GOT3 (cell line): ENCODE results near the gene CDH4.

Experiments used
- DNase-seq: peaks from one replicate; lab custom pipeline; 2025; ENCODE audit warnings: mixed read lengths; lab: John Stamatoyannopoulos, UW

Gene CDH4

DNA sequence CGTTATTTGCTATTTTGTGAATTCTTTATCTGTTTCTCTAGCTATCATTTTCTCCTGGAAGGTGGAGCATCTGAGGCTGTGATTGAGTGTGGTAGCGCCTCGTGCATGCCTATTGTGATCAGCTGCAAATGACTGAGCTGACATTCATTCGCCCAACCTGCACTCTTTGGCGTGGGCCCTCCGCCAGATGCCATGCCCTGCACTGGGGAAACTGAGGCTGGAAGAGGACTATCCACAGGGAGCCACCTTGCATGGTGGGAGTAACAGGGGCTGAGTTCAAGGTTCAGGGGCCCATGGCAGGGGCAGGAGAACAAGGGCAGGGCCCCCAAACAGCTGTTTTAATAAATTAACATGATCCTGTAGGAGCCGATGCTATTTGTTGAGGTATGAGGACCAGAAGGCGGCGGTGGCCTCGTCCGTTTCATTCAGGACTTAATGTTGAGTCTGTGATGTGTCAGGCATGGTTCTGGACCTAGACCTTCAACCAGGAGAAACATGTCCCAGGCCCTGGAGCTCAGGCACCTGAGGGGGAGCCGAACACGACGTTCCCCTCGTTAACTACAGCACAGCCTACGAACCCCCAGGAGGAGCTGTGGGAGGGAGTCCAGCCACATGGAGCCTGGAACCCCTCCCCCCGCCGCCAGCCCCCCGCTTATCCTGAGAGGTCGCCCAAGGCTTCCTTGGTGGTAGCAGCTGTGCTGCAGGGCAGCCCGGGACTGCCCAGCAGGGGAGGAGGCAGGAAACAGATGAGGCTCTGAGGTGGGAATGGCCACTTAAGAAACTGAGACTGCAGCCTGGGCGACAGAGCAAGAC, 242.9 kb downstream of the CDH4 start:
- no peak for DNase-seq

DNA sequence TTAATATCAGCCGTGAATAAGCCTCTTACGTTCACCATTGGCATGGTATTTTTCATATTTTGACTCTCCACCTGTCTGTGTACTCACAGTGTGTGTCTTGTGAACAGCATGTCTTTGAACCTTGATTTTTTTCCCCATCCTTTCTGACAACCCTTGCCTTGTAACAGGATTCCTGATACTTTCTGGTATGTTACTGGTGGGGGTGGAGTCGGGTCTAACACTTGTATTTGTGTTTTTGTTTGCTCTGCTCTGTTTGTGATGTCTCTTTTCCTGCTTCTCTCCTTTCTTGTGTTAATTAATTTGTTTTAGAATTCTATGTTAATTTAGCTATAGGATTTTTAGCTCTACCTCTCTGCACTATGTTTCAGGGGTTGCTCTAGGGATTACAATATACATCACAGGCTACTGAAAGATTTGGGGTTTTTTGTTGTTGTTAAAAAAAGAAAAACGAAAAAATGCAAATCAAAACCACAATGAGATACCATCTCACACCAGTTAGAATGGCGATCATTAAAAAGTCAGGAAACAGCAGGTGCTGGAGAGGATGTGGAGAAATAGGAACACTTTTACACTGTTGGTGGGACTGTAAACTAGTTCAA, 245.1 kb downstream of the CDH4 start:
- no peak for DNase-seq

DNA sequence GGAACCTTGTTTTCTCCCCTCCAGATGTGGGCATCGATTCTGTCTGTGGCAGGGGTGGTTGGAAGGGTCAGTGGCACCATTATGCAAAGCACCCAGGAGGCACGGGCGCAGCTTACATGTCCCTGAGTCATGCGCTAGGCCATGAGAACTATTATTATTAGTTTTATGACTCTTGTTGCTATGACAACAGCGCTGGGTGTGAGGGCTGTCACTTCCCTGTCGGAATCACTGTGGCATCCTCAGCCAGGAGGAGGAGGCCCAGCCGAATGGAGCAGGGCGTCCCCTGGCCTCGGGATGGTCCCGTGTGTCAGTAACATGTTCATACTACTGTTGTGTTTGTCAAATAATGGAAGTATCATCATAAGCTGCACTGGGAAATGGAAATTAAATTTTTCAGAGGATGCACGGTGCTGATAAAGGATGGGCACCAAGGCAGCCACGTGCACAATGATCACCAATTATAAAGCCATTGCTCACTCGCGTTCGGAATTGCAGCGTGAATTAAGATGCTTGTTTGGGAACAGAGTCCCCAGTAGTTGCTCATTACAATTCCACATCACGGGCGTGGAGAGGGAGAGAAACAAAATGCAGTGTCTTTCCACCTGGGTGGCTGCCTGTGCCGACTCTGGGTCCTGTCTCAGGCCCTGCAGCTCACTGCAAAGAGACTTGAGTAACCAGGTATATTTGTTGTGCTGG, 247.9 kb downstream of the CDH4 start:
- no peak for DNase-seq

DNA sequence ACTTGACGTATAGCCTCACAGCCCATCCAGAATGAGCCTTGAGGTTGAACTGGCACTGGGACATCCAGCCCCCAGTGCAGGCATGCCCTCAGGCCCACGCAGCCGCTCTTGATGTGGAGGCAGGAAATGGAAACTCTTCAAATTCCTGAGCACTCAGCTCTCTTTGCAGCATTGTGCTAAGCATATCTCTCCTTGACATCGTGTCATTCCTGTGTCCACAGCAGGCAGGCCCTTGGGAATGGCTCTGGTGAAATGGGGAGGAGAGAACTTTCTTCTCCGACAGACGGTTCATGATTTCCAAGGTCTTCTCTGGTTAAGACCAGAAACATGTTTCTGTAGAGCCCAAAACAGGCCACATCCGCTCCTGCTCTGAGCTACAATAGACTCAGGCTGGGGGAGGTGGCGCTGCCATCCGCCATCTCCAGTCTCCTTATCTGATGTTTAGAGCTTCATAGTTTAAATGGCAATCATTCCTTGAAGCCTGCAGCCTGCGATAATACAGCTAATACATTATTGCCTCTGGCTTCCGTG, 248.8 kb downstream of the CDH4 start:
- no peak for DNase-seq

DNA sequence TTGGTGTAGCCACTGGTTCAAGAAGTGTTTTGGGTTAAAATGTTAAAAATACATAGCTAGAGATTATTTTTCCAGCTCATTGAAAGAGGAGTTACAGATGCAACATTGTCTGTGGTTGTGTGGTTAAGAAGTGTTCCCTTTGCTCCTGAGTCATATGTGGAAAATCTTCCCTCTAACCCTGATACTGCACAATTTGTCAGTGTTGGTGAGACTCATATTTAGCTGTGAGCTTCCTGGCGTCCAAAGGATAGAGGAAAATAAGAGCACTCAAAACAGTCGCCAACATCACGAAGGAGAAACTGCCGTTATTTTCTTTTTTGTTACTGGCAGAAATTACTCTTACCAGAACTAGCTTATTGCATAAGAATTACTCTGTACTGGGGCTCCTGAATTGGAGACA, 250.4 kb downstream of the CDH4 start:
- no peak for DNase-seq

DNA sequence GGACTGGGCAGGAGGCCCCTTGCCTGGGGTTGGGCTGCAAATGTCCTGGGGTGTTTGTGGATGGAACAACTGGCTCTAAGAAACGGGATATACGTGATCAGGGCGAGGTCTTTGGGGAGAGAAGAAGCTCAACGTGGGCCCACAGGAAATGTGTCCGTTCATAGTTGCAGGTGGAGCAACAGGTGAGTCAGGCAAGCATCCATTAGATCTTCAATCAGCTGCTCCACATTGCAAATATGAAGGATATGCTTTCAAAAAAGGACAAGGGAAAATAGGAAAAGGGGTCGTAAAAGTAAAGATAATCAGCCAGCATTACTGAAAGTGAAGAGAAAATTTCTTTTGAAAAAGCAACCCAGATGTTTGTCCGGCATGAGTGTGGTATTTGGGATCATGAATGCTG, 251.0 kb downstream of the CDH4 start:
- no peak for DNase-seq

DNA sequence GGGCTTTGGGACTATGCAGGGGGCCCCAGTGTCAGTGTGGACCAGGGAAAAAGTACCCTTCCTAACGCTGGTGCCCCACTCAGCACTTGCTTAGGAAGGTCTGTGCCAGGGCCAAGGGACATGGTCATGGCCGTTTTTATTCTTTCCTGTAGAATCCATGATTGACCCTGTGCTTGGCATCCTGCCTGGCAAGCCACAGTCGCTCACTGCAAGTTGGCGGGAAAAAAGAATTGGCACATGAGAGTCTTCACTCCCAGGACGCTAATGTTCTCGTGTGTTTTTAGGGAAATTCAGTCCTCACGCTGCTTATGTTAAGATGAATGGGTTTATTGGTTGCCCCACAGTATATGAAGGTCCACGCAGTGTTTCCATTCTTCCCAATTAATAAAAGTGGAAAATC, 253.4 kb downstream of the CDH4 start:
- no peak for DNase-seq

DNA sequence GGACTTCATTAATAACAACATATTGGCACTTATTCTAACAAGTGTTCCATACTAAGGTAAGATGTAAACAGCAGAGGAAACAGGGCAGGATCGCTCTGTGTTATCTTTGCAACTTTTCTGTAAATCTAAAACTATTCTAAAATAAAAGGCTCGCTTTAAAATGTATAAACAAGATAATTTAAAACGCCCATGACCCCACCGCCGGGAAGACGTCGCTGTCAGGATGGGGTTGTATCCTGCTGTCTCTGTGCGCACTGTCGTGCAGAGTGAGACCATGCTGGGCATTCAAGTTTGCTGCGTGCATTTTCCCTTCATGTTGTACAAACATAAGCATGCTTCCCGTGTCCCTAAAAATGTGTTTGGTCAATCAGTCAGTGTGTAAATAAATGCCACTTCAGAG, 255.7 kb downstream of the CDH4 start:
- DNase-seq, result no peak

DNA sequence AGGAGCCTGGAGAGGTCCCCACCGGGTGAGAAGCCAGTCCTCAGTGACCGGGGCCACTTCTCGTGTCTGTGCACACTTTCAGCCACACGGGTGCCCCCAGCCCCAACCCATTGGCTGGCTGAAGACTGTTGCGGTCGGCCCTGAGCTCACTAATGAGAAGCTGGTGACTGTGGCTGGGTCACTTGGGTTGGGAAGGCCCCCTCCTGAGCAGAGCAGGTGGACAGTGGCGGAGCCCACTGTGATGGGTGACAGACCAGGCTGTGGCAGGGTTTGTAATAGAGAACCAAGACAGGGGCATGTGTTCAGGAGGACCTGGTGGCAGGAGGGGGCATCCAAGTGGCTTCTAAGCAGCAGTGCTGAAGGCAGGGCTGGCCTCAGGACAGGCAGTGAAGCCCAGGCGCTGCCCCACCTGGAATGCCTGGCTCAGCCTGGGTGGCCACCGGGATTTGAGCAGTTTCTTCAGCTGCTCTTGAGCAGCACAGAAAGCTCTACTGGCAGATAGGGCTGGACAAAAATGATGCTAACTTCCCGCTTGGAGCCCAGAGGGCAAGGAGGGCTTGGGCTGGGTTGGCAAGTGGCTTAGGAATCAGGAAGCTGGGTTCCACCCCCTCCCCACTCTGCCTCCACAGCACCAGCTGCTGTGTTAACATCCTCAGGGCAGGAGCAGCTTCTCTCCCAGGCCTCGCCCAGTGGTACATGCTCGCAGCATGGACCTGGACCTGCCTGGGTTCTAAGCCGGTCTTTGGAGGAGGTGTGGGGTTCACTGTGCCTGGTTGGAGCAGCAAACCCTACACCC, 256.4 kb downstream of the CDH4 start:
- no peak for DNase-seq

DNA sequence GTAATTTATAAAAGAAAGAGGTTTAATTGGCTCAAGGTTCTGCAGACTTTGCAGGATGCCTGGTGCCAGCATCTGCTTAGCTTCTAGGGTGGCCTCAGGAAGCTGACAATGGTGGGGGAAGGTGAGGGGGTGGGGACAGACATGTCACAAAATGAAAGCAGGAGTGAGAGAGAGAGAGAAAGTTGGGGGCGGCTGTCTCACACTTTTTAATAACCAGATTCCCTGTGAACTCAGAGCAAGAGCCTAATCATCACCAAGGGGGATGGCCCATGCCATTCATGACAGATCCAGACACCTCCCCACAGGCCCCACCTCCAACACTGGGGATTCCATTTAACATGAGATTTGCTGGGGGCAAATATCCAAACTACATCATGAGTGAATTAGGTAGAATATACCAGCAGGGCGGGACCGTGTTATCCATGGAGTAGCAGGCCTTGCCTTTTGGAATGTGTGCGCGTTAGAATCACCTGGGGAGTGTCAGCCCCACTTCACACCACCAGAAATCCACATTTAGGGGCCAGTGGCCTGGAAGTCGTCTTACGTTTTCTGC, 258.8 kb downstream of the CDH4 start:
- DNase-seq, result no peak

DNA sequence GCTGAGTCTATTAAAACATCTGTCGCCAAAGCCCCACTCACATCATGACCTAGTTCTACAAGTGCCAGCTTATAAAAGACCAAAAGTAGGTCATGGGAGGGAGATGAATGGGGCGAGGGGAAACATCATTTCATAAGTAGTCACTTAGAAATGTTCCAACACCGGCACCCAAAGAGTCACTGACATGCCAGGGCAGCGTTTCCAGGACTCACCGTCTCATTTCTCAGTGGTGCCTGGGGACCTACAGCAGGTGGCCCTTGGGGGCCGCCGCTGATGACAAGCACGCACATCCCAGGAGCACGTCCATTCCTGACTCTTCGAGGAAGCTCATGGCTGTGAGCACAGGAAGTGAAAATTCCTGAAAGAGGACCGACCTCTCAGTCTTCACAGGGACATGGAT, 260.4 kb downstream of the CDH4 start:
- DNase-seq, result no peak

DNA sequence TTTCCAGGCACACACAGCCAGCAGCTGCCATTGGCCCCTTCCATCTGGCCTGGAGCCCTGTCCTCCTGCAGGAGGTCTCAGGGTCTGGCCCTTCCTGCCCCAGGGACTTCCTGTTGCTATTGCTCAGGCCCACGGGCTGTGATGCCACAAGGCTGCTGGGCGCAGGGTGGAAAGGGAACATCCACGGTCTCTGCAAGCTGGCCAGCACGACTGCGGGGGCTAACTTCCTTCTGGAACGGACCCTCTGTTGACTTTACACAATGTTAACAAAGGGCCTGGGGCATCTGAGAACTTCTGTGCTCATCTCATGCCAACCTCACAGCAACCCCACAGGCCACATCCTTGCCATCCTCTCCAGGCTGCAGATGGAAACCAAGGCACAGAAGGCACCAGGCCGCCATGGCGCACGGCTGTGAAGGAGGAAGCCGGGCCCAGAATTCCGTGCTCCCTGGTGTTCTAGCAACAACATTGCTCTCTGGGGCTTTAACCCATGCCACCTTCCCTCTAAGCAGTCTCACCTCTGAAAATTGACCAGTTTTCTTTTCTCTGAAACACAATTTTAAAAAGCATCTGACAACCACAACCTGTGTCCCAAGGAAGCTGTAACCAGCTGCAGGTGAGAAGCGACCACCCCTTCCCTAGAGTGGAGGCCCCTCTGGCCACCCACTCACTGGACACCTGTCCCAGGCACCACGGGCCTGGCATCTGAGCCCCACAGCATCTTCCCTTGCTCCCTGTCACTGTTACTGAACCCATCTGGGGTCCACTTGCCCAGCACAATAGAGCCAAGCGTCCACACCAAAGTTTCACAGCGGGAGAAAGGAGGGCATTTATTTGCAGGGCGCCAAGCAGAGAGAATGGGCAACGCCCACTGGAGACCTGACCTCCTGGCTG, 261.3 kb downstream of the CDH4 start:
- no peak for DNase-seq

DNA sequence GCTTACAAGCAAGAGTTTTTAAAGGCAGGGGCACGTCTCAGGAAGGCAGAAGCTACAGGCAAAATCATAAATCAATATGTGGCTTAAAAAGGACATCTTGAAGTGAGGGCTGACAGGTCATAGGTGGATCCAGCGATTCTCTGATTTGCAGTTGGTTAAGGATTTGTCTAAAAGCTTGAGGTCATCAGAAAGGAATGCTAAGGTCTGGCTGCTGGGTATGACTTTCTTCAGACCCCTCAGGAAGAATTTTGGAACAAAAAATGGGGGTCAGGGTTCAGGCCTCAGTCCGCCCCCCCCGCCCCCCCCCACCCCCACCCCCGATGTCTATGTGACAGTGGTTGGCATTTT, 261.9 kb downstream of the CDH4 start:
- no peak for DNase-seq

DNA sequence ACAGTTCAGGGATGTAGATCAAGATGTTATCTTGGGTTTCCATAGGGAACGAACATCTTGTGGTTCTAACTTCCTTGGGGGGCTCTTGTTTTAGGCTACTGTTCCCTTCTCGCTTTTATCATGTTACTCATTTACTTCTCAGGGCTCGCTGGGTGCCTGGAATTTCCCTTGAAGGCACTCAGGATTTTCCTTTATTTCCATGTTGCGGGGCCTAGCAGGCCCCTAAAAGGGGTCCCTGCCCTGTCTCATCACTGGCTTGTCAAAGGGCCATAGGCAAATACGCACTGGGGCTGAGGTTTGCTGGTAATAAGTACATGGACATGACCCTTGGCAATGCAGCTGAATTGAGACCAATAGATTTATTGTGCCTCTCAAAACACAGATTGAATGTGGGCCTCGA, 262.3 kb downstream of the CDH4 start:
- DNase-seq, result no peak

DNA sequence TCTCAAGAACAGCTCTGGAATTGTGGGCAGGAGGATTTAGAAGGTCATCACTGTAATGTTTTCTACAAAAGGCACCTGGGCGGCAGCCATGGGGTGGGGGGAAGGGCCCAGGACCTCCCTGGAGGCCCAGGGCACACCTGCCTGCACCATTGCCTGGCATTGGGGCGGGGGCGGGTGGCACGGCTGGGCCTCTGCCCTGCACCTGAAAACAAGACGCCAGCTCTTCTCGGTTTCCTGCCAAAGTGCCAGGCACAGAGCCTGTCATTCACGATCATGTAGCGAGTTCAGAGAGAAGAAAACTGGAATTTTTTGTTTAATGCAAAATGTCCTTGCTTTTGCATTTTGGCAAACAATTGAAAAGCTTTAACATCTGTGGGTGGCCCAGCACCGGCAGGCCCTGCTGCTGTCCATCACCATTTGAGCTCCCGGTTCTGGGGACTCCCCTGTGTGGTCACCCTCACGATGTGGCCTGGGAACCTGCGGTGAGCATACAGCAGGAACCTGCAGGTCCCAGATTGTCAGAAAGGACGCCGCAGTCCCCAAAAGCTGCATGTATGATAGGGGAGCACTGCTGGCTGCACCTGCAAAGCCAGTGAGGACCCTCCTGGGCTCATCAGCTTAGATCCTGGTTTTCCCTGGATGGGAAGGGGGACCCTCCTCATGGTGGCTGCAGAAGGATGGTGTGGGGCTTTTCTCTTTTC, 262.9 kb downstream of the CDH4 start:
- DNase-seq, result no peak

DNA sequence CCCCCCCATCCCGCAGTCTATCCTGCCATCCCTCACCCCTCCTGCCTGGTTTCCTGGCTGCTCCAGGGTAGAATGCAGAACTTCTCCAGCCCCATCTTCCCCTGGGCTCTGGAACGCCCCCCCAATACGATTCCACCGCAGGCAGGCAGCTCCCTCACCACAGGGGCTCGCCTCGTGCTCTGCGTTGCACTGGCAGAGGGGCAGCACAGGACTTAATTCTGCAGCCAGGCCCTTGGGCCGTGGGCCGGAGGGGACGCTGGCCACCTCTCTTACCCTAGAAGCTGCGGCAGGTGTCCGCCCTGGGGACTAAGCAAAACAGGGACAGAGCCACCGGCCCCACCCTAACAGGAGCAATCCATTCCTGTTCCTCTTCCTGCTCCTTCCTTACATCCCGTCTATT, 263.9 kb downstream of the CDH4 start:
- no peak for DNase-seq

DNA sequence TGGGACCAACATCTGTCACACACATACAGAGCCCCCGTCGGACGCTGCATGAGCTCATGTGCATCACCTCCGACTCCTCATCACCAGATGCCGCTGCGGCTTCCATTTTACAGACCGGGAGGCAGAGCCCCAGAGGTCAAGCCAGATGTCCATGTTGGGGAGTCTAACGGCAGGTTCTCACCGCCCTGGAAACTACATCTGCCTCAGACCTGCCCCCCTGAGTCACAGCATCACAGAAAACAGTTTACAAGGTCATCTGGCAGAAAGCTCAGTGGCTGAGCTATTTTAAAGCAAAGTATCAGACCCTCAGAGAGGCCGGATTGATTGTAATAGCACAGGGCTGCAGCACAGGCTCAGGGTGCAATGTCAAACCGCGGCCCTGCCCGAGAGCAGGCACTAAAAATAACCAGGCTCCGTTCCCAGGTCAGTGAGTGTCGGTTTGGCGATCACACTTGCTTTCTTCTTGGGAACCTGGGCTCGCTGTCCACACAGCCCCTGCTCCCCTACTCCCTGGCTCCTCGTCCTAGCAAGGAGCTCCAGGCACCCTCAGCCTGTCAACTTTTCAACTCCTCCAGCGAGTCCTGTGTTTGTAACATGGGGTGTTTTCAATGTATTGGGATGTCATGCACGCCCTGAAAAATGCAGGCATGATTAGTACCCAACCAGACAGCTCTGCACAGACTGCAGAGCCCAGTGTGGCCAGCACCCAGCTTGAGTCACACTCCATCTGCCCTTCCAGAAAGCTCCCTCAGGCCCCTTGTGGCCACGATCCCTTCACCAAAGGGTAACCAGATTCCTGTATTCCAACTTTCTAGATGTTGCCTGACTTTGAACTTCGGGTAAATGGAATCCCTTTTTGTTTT, 264.5 kb downstream of the CDH4 start:
- no peak for DNase-seq

DNA sequence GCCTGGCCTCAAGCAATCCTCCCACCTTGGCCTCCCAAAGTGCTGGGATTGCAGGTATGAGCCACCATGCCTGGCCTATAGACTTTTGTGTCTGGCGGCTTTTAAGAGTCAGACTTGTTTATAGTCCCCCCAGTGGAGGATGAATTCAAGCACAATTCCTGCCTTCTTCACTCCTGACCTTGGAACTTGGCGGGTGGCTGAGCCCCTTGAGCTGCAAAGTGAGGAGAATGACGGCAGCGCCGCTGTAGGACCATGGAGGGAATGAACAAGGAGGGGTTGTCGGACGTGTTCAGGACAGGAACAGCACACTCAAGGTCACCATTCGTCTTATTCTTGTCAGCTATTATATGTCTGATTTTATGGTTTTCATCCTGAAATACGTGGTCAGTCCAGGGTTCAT, 265.4 kb downstream of the CDH4 start:
- no peak for DNase-seq

DNA sequence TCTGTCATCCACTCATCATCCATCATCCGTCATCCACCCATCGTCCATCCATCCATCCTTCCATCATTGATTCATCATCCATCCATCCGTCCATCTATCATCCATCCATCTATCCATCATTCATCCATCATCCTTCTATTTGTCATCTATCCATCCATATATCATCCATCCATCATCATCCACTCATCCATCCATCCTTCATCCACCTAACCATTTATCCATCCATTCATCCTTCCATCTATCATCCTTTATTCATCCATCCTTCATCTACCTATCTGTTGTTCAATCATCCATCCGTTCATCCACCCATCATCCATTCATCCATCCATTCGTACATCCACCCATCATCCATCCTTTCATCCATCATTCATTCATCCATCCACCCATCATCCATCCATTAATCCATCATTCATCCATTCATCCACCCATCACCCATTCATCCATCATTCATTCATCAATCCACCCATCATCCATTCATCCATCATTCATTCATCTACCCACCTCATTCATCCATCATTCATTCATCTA, 266.4 kb downstream of the CDH4 start:
- DNase-seq, result no peak
